Left forelimb (tissue), 1 donor: ENCODE results near the gene ZNF679.
"Not testable (repeated sequence)": the region's sequence is repeated elsewhere in the genome, so short reads cannot be mapped to it uniquely, and the experiment has no call there.

Experiments
- DNase-seq: peaks from one replicate; pipeline ENCODE4 v3.0.0-alpha.2; 2018; ENCODE audit warnings: low spot score

ZNF679 gene

DNA sequence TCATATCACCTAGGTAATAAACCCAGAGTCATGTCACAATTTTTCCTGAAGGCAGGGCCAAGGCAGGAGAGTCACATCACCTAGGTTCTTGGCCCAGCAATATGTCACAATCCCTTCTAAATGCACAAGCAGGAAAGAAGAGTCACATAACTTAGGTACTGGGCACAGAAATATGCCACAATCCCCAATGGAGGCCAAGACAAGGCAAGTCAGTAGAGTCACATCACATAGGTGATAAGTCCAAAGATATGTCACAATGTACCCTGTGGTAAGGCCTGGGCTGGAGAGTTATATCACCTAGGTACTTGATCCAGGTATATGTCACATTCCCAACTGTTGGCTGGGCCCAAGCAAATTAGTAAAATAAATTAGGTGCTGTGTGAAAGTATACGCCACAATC lies at the start of gene ZNF679:
TSS of gene ZNF679 (plus strand) at position 301 of the 400 bp plus-strand sequence. CDS start 20,644 bp downstream, outside the sequence.
- DNase-seq, result not testable (repeated sequence)

DNA sequence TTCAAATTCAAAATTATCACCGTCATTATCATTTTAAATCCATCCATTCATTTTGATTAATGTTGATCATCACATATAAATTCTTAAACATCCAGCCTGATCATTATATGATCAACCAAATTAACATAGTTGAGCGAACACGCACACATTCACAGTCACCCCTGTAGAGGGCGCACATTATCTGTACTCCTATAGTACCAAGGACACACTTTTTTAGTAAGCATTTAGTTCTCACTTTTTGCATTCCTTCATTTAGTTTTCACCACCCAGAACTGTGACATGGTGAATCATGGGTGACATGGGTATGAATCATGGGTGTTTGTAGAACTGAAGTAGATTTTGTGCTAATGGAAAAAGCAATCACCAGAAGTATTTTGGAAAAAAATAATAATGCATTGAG lies 47.3 kb upstream of the ZNF679 start:
- no peak for DNase-seq

DNA sequence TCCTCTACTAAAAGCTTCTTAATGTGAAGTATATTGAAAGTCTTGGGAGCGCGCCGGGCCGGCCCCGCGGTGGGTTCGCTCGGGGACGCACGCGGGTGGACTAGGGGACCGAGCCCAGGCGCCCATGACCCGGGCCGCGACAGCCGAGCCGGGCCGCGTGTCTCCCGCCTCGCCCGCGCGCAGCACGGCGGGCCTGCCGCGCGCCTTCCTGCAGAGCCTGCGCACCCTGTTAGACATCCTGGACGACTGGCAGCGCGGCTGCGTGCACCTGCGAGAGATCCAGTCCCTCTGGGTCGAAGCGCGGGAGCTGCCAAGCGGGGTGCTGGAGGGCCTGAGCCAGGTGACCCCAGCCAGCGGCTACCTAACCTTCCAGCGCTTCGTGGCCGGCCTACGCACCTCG lies 46.7 kb upstream of the ZNF679 start:
- no peak for DNase-seq

DNA sequence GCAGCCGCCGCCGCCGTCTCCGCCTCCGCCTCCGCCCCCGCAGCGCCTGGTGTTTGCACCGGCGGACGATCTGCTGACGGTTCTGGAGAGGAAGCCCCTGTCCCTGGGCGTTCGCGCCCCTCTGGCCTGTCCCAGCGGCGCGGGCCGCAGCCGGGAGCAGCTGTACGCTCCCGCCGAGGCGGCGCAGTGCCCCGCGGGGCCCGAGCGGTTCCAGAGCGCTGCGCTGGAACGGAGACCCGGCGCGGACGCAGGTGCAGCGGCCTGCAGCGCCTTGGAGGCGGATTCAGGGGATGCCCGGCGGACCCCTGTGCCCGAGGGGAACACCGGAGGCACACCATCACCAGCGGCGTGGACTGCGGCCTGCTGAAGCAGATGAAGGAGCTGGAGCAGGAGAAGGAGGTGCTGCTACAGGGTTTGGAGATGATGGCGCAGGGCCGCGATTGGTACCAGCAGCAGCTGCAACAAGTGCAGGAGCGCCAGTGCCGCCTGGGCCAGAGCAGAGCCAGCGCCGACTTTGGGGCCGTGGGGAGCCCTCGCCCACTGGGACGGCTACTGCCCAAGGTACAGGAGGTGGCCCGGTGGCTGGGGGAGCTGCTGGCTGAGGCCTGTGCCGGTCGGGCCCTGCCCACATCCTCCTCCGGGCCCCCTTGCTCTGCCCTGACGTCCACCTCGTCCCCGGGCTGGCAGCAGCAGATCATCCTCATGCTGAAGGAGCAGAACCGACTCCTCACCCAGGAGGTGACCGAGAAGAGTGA lies 46.1 kb upstream of the ZNF679 start:
- DNase-seq, result no peak

DNA sequence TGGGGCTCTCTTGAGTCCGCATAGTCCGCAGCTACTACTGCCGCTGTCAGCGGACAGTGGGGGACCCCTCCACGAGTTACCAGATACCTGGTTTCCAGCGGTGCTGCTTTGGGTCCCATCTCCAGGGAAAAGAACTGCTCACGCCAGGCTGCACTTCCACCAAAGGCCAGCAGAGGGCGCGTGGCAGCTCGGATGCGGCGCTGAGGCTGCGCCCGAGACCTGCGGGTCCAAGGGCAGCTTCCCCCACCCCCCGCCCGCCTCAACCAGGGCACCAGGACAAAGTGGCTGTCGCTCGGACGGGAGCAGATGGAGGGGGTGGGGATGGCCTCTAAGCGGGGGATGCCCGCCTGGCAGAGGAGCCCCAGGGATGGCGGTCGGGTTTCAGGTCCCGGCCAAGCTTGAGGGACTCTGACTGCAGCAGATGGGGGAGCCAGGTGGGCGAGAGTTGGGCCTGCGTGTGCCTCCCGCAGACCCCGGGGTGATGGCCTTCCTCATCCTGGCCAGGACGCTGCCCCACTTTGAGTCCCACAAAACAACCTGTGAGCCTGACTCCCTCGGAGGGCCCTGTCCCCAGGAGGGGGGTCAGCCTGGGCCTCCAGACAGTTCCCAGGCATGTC lies 45.0 kb upstream of the ZNF679 start:
- DNase-seq, result no peak

DNA sequence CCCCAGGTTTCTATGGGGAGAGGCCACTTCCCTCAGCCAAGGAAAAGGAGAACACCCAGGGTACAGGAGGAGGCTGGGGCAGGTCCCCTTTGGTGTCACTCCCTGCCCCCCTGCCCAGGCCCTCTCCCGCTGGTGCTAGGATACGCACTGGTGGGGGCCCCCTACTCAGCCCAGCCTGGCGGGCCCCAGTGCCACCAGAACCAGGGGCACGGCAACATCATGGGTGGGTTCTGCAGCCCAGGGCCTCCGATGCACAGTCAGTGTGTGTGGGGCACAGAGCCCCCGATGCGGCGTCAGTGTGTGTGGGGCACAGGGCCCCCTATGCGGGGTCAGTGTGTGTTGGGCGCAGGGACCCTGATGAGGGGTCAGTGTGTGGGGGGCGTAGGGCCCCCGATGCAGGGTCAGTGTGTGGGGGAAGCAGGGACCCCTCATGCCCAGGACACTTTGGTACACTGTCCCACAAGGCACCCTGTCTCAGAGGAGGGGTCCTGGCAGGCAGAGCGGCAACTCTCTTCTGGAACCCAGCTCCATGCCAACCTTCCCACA lies 44.4 kb upstream of the ZNF679 start:
- DNase-seq, result no peak

DNA sequence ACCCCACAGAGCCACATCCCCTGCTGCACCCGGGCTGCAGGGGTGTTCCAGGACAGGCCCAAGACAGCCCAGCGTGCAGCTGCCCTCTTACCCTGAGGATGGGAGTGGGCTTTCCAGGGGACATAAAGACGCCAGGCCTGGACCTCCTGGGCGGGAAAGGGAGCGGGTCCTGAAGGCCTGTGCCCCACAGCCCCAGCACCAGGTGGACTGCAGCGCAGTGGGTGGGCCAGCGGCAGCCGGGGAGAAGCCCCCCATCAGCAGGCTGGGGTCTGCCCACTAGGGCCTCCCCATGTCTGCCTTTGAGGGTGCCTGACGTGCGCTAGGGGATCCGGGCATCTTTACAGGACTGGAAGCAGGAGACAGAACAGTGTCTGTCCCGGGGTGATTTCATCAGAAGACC lies 43.9 kb upstream of the ZNF679 start:
- DNase-seq, result no peak

DNA sequence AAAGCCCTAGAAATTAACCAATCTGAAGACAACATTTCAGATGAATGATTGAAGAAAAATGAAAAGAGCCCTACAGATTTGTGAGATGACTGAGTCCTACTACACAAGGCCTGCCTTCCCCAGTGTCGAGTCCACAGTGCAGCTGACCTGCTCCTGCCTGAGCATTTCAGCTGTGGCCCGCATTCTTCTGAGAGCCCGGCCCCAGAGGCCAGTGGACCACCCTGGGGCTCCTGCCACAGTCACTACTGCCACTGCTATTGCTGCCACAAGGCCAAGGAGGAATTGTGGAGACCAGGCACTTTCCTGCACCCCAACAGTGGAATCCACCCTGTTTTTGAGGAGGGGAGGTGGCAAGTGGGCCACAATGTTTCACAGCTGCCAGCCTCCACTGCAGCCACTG lies 40.9 kb upstream of the ZNF679 start:
- DNase-seq, result no peak

DNA sequence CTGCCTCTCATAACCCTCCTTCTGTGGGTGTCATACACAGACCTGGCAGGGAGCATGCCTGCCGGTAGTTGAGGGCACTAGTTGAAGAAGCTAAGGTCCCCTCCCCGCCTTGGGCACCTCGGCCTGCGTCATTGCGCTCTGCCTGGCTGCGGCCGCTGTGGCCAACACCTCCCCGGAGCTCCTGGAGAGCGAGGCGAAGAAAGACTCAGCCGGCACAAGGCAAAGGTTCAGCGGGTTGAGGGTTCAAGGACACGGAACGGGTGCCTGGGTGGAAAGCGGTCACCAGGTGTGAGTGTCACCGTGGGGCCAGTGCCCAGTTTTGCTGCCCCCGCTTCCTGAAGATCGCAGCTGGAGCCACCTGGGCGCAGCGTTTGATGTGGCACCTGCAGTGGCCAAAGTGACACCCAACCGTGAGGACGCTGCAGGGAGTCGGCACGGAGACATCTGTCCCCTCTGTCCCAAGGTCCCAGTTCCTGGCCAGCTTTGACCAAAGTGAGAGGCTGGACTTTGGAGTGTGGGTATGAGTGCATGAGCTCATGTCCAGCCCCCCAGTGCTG lies 36.0 kb upstream of the ZNF679 start:
- no peak for DNase-seq

DNA sequence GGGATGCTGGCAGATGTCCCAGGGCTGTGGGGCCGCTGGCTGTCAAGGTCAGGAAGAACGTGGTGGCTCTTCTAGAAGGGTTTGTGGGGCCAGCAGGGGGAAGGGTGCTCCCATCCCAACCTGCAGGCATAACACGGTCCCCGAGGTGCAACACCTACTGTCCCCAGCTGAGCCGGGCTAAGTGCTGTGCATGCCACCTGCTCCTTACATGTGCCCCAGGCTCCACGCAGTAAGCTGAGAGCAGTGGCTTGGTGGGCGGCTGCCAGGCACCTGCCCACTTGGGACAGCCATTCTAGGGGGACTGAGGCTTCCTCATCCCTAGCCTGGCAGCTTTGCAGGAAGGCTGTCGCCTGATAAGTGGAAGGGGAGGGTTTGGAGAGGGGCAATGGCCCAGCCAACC lies 35.5 kb upstream of the ZNF679 start:
- DNase-seq, result no peak

DNA sequence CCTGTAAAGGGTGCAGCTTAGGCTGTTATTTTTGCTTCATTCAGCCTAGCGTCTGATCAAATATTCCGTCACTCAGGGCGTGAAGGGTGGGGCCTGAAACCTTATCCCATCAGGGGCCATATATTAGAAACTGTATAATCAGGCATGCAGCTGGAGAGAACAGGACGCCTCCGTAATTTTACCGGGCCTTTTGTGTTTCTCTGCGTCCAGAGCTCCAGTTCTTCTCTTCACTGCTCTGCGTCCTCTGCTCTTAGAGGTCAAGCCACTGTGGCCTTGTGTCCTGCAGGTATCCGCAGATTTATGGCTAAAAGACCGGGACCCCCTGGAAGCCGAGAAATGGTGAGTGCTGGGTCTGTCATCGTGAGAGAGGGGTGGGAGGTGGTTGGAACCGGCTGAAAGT lies 21.4 kb upstream of the ZNF679 start, which contains the start of gene ZNF735:
TSS of gene ZNF735 (plus strand) at position 301 of the 400 bp plus-strand sequence. CDS start at position 301, 0 bp downstream.
- DNase-seq, result no peak

DNA sequence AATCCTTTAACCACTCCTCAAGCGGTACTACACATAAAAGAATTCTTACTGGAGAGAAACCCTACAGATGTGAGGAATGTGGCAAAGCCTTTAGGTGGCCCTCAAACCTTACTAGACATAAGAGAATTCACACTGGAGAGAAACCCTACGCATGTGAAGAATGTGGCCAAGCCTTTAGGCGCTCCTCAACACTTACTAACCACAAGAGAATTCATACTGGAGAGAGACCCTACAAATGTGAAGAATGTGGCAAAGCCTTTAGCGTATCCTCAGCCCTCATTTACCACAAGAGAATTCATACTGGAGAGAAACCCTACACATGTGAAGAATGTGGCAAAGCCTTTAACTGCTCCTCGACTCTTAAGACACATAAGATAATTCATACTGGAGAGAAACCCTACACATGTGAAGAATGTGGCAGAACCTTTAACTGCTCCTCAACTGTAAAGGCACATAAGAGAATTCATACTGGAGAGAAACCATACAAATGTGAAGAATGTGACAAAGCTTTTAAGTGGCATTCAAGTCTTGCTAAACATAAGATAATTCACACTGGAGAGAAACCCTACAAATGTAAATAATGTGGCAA lies 8.5 kb upstream of the ZNF679 start:
- not testable (repeated sequence) for DNase-seq

DNA sequence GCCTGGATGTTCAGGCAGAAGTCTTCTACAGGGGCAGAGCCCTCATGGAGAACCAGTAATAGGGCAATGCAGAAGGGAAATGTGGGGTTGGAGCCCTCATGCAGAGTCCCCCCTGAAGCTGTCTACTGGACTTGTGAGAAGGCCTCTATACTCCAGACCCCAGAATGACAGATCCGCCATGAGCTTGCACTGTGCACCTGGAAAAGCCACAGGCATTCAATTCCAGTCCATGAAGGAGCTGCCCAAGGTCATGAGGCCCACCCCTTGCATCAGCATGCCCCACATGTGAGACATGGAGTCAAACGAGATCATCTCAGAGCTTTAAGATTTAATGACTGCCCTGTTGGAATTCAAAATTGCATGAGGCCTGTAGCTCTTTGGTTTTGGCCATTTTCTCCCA lies 4.9 kb upstream of the ZNF679 start:
- no peak for DNase-seq

DNA sequence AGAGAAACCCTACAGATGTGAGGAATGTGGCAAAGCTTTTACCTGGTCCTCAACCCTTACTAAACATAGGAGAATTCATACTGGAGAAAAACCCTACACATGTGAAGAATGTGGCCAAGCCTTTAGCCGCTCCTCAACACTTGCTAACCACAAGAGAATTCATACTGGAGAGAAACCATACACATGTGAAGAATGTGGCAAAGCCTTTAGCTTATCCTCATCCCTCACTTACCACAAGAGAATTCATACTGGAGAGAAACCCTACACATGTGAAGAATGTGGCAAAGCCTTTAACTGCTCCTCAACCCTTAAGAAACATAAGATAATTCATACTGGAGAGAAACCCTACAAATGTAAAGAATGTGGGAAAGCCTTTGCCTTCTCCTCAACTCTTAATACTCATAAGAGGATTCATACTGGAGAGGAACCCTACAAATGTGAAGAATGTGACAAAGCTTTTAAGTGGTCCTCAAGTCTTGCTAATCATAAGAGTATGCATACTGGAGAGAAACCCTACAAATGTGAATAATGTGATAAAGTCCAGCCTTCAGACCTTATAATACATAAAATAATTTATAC lies 38.2 kb downstream of the ZNF679 start:
- DNase-seq, result no peak

DNA sequence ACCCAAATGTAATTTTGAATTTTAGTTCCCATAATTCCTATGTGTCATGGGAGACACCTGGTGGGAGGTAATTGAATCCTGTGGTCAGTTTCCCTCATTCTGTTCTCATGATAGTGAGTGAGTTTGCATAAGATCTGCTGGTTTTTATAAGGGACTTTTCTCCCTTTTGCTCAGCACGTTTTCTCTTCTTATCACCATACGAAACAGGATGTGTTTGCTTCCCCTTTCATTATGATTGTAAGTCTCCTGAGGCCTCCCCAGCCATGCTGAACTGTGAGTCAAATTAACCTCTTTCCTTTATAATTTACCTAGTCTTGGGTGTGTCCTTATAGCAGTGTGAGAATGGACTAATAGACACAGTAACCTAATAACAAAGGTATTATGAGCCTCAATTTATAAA lies 49.4 kb downstream of the ZNF679 start:
- no peak for DNase-seq

DNA sequence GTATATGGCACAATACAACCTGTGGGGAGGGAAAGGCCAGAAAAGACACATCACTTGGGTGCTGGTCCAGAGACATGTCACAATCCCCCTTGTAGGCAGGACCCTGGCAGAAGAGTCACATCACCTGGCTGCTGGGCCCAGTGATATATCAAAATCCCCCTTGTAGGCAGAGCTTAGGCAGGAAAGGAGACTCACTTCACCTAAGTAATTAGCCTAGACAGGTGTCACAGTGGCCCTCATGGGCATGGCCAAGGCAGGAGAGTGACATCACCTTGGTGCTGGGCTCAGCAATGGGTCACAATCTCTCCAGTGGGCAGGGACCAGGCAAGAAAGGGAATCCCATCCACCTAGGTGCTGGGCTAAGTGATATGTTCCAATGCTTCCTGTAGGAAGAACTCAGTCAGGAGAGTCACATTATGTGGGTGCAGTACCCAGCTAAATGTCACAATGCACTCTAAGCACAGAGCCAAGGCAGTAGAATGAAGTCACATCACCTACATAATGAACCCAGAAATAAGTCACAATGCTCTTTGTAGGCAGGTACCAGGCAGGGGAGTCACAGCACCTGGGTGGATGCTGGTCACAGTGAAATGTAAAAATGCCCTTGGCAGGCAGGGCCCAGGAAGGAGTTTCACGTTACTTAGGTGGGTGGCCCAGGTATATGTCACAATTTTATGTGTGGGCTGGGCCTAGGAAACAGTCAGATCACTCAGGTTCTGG lies 66.6 kb downstream of the ZNF679 start:
- DNase-seq, result no peak

DNA sequence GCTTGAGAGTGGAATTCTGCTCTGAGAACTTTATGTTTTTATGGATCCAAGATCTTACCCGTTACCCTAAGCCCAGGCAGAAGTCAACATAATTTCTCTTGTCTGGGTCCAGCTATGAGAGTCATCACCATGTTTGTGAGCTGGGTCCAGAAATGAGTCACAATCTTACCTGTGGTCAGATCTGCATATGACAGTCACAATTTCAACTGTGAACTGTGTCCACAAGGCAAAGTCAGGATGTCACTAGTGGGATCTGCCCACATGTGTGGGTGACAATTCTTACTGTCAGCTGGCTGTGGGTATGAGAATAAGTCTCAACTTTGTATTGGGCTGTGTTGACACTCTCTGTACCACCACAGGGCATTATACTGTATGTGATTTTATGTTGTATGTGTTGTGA lies 69.1 kb downstream of the ZNF679 start:
- not testable (repeated sequence) for DNase-seq

DNA sequence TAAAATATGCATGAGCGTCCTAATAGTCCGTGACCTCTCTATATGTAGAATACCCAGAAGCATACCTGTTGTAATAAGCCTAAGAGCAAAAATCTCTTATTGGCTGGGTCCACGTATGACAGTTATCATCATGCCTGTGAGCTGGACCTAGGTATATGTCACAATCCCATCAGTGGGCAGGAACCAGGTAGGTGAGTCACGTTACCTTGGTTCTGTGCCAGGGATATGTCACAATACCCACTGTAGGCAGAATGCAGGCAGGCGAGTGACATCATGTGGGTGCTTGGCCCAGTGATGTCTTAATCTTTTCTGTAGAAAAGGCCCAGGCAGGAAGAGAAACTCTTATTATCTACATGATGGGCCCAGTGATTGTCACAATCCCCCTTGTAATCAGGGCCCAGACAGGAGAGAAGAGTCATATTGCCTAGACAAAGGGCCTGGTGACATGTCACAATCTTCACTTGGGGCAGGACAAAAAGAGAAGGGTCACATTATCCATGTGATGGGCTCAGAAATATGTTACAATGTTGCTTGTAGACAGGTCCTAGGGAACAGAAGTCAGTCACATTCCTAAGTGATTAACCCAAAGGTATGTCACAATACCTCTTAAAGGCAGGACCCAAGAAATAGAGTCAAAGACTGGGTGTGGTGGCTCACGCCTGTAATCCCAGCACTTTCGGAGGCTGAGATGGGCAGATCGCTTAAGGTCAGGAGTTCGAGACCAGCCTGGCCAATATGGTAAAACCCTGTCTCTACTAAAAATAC lies 72.5 kb downstream of the ZNF679 start:
- no peak for DNase-seq

DNA sequence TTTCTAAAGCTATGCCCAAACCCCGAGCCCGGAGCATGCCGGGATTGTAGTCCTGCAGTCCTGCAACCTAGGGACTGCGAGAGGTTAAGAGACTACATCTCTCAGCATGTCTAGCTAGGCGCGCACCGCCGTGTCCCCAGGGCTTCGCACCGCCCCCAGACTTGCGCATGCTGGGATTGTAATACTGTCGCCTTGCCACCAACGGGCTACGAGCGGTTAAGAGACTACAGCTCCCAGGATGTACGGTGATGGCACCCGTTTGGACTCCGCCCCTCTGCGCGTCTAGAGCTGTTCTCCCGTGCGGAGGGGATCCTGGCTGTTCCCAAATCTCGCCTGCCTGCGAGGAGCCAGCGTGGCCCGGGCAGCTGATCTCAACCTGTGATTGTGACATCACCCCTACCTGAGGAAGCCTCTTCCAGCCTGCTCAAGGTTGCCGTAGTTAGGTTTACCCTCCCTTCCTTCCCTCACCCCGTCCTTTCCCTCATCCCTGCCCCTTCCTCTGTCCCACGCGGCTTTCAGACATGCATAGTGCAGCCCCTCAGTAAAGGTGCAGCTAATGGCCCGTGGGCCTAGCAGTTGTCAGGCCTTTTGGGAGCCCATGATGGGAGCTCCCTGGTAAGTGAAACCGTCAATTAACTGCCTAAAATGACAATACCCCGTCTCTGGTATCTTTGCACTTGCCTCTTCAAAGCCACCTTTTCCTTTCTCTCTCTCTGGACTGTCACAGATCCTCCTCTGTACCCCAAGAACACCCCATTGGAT lies 79.2 kb downstream of the ZNF679 start:
- DNase-seq, result peak; percentile 88

DNA sequence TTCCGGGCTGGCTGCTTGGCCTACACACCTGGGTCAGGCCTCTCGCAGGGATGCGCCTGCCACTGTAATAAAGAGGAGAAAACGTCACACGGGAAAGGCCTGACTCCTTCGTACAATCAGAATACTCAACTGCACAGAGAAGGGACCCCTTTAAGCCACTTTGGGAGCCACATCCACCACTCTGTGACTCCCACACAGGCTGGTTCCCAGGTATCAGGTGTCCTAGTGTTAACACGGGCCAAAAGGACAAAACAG lies 79.7 kb downstream of the ZNF679 start:
- no peak for DNase-seq
